HepG2 (cell line): ENCODE results near the gene ETV5. TPM values are rescaled to one million over a fixed set of nuclear protein-coding genes. Genes with fewer than 3 reads are reported as not detected.

Source experiments
- ATAC-seq: fragments of 200-7000 bp; cut with Tn5 transposase; 3 replicates; pipeline ENCODE4 v1.9.1; 2020; ENCODE audit warnings: mild to moderate bottlenecking, moderate library complexity
- BruUV-seq: library from RNA; stranded (reverse); fragments of 400-500 nt; replicated peaks from 2 replicates; lab custom pipeline; 2021; lab: Mats Ljungman, UMichigan
- CTCF ChIA-PET: fragments of 300-600 bp; formaldehyde crosslinking; extraction: SDS; loops from one replicate; lab custom pipeline; 2021; ENCODE audit warnings: low total read pairs, inconsistent platforms, low intra/inter-chr PET ratio; lab: Yijun Ruan, JAX
- POLR2A ChIA-PET: fragments of 350-600 bp; sonication (Branson Sonifier 250); formaldehyde crosslinking; loops from one replicate; lab custom pipeline; 2020; ENCODE audit warnings: antibody characterized with exemption, inconsistent platforms; lab: Yijun Ruan, JAX
- DNase-seq: peaks from one replicate; pipeline ENCODE4 v3.0.0-alpha.2; 2015; ENCODE audit warnings: low spot score
- FAIRE-seq: peaks from 3 replicates; lab custom pipeline; 2011; peaks lifted over from hg19 to GRCh38; lab: Jason Lieb, UNC
- H2AFZ ChIP-seq: one replicate; pipeline ENCODE4 v1.6.1; 2011; ENCODE audit warnings: low read length, inconsistent platforms
- H3K27ac ChIP-seq: fragments of 300-600 bp; 3 replicates; pipeline ENCODE4 v1.8.0; 2011; ENCODE audit warnings: mixed run types, mild to moderate bottlenecking, mixed read lengths, low read length, inconsistent platforms; ENCODE audit not compliant: insufficient read depth; ENCODE audit errors: extremely low read length
- H3K27me3 ChIP-seq, 2 experiments: fragments of 200-600 bp in 1 of 2; 2 replicates in 1 of 2; 3 replicates in 1 of 2; pipeline versions ENCODE4 v1.6.0 to v1.8.0; 2011; ENCODE audit warnings: low read length in 2 of 2, mild to moderate bottlenecking in 2 of 2, moderate library complexity in 2 of 2, inconsistent platforms in 1 of 2; ENCODE audit not compliant: insufficient read depth in 2 of 2, control insufficient read depth in 1 of 2
- H3K36me3 ChIP-seq, 2 experiments: fragments of 200-600 bp in 1 of 2; replicated peaks in 1 of 2; 2 replicates in 1 of 2; 3 replicates in 1 of 2; pipeline versions ENCODE4 v1.5.1 to v1.8.0; 2011; ENCODE audit warnings: low read length in 2 of 2, inconsistent platforms in 1 of 2; ENCODE audit not compliant: insufficient read depth in 2 of 2, control insufficient read depth in 1 of 2
- H3K4me1 ChIP-seq: 2 replicates; pipeline ENCODE4 v1.5.1; 2012; ENCODE audit warnings: low read length, inconsistent platforms; ENCODE audit not compliant: insufficient read depth
- H3K4me2 ChIP-seq: 2 replicates; pipeline ENCODE4 v1.6.0; 2011; ENCODE audit warnings: low read depth, low read length, inconsistent platforms
- H3K4me3 ChIP-seq, 3 experiments: fragments of 200-600 bp in 1 of 3; sonication (generic), shearing (Covaris generic) in 1 of 3; replicated peaks in 1 of 3; 2 replicates each; pipeline ENCODE4 v1.5.1; 2011 to 2016; ENCODE audit warnings: low read length in 3 of 3, inconsistent platforms in 2 of 3, low read depth in 2 of 3, mild to moderate bottlenecking in 2 of 3, control low read depth in 1 of 3, mixed read lengths in 1 of 3; ENCODE audit not compliant: insufficient read depth in 1 of 3
- H3K79me2 ChIP-seq: one replicate; pipeline ENCODE4 v1.6.1; 2011; ENCODE audit warnings: low read length, inconsistent platforms; ENCODE audit not compliant: insufficient read depth
- H3K9ac ChIP-seq: 2 replicates; pipeline ENCODE4 v1.6.0; 2011; ENCODE audit warnings: mild to moderate bottlenecking, low read depth, low read length, inconsistent platforms; ENCODE audit not compliant: insufficient read depth
- H3K9me3 ChIP-seq: 2 replicates; pipeline ENCODE4 v1.5.1; 2012; ENCODE audit warnings: mild to moderate bottlenecking, low read length
- H4K20me1 ChIP-seq: 2 replicates; pipeline ENCODE4 v1.6.0; 2011; ENCODE audit warnings: inconsistent platforms, mild to moderate bottlenecking, low read length, moderate library complexity; ENCODE audit not compliant: insufficient read depth
- ATM ChIP-seq: fragments of 450-650 bp; IDR thresholded peaks from 2 replicates; pipeline ENCODE4 v1.7.1; 2017; ENCODE audit warnings: mild to moderate bottlenecking, borderline replicate concordance
- CAMTA2 ChIP-seq: sonication (generic); formaldehyde crosslinking; IDR thresholded peaks from 2 replicates; pipeline ENCODE4 v1.4.0; 2020; ENCODE audit warnings: mild to moderate bottlenecking, missing genetic modification reagents, borderline replicate concordance
- CHD4 ChIP-seq: fragments of 200-600 bp; sonication (generic); IDR thresholded peaks from 2 replicates; pipeline ENCODE4 v1.7.0; 2017; ENCODE audit warnings: mild to moderate bottlenecking, low read length, borderline replicate concordance
- FLYWCH1 ChIP-seq: sonication (generic); formaldehyde crosslinking; IDR thresholded peaks from 2 replicates; pipeline ENCODE4 v1.8.1; 2023; ENCODE audit warnings: mild to moderate bottlenecking, missing genetic modification reagents
- FOXA3 ChIP-seq: IDR thresholded peaks from 2 replicates; pipeline ENCODE4 v1.6.1; 2016; ENCODE audit warnings: missing genetic modification reagents, missing compliant biosample characterization
- FOXJ3 ChIP-seq: sonication (generic); formaldehyde crosslinking; IDR thresholded peaks from 2 replicates; pipeline ENCODE4 v1.4.0; 2020; ENCODE audit warnings: missing genetic modification reagents, mild to moderate bottlenecking, borderline replicate concordance
- HMG20B ChIP-seq: conservative IDR thresholded peaks from 2 replicates; pipeline ENCODE4 v1.6.1; 2016; ENCODE audit warnings: missing genetic modification reagents, missing compliant biosample characterization
- JUND ChIP-seq: sonication (generic); formaldehyde crosslinking; IDR thresholded peaks from 2 replicates; pipeline ENCODE4 v1.8.0; 2022; ENCODE audit warnings: mild to moderate bottlenecking, missing genetic modification reagents
- MAFK ChIP-seq, 2 experiments: IDR thresholded peaks in 1 of 2; conservative IDR thresholded peaks in 1 of 2; 2 replicates each; pipeline ENCODE4 v1.6.1; 2011; ENCODE audit warnings: improper control_type of control experiment in 2 of 2, low read length in 2 of 2
- SIX4 ChIP-seq: sonication (generic); formaldehyde crosslinking; IDR thresholded peaks from 2 replicates; pipeline ENCODE4 v1.4.0; 2020; ENCODE audit warnings: missing genetic modification reagents
- SP4 ChIP-seq: sonication (generic); formaldehyde crosslinking; IDR thresholded peaks from 2 replicates; pipeline ENCODE4 v1.8.1; 2023; ENCODE audit warnings: mild to moderate bottlenecking, missing genetic modification reagents
- TERF1 ChIP-seq: sonication (generic); formaldehyde crosslinking; IDR thresholded peaks from 2 replicates; pipeline ENCODE4 v1.8.0; 2022; ENCODE audit warnings: mild to moderate bottlenecking, missing genetic modification reagents, moderate library complexity
- U2AF2 ChIP-seq: fragments of 200-400 bp; formaldehyde crosslinking; IDR thresholded peaks from 2 replicates; pipeline ENCODE4 v1.6.1; 2017; ENCODE audit warnings: low read depth, mild to moderate bottlenecking, low read length
- ZFP41 ChIP-seq: sonication (generic); formaldehyde crosslinking; IDR thresholded peaks from 2 replicates; pipeline ENCODE4 v1.4.0; 2020; ENCODE audit warnings: mild to moderate bottlenecking, missing genetic modification reagents, borderline replicate concordance
- ZFP82 ChIP-seq: sonication (generic); formaldehyde crosslinking; IDR thresholded peaks from 2 replicates; pipeline ENCODE4 v1.5.1; 2020; ENCODE audit warnings: mild to moderate bottlenecking, missing genetic modification reagents, borderline replicate concordance
- ZNF251 ChIP-seq: sonication (generic); formaldehyde crosslinking; IDR thresholded peaks from 2 replicates; pipeline ENCODE4 v1.9.0; 2021; ENCODE audit warnings: mild to moderate bottlenecking, missing genetic modification reagents
- ZNF296 ChIP-seq: sonication (generic); formaldehyde crosslinking; conservative IDR thresholded peaks from 2 replicates; pipeline ENCODE4 v1.5.0; 2020; ENCODE audit warnings: mild to moderate bottlenecking, missing genetic modification reagents
- ZNF414 ChIP-seq: sonication (generic); formaldehyde crosslinking; IDR thresholded peaks from 2 replicates; pipeline ENCODE4 v1.5.0; 2020; ENCODE audit warnings: missing genetic modification reagents
- ZNF567 ChIP-seq: sonication (generic); formaldehyde crosslinking; IDR thresholded peaks from 2 replicates; pipeline ENCODE4 v1.8.1; 2023; ENCODE audit warnings: mild to moderate bottlenecking, missing genetic modification reagents, borderline replicate concordance
- ZNF605 ChIP-seq: sonication (generic); formaldehyde crosslinking; IDR thresholded peaks from 2 replicates; pipeline ENCODE4 v1.8.0; 2022; ENCODE audit warnings: mild to moderate bottlenecking, missing genetic modification reagents
- WGBS: methylation state at CpG from one replicate; pipeline ENCODE4 v1.1.6; 2017; ENCODE audit warnings: low lambda C conversion rate; 5-methylcytosine and 5-hydroxymethylcytosine counted together
- in situ Hi-C: cut with HindIII; loops from 2 replicates; pipeline ENCODE4 v1.10.0; 2017; ENCODE audit warnings: low pct_unique_long_range_greater_than_20kb; ENCODE audit not compliant: extremely low pct_ligation_motif_present
- intact Hi-C: fragments of 100-400 bp; cut with micrococcal nuclease; formaldehyde crosslinking; loops from one replicate; pipeline ENCODE4 v1.10.0; 2022; ENCODE audit not compliant: unreplicated experiment
- polyA plus RNA-seq, 8 experiments: library from polyadenylated mRNA; depleted of rRNA in 3 of 8; stranded (reverse) in 7 of 8; unstranded in 1 of 8; fragments of >200 nt; fragmentation: Illumina TruSeq in 4 of 8; extraction: Trizol in 4 of 8; gene quantifications; 2 replicates each; pipeline versions ENCODE4 v1.2.1 to v1.2.3, GENCODE V29; 2011 to 2016; ENCODE audit warnings: low read depth in 4 of 8, missing spikeins in 1 of 8, mixed read lengths in 1 of 8; ENCODE audit not compliant: insufficient read depth in 1 of 8
- total RNA-seq, 5 experiments: library from RNA; depleted of rRNA; stranded (reverse); fragments of >200 nt; fragmentation: Illumina TruSeq; extraction: Trizol; gene quantifications; 2 replicates each; pipeline ENCODE4 v1.2.3, GENCODE V29; 2016; ENCODE audit warnings: low read depth in 1 of 5

Gene ETV5
- total and polyA plus RNA-seq, 2 of the 13 experiments (the other 11 are each of a cell fraction or from before 2014, with no cell fraction given): 52.9 to 57.2 TPM

GRCh38 chr3:186014866-186015265 is 94.0 kb downstream of the ETV5 start:
- H3K4me3 ChIP-seq: no peak overlapping the region
- no peaks in the 10 kb centered on the region for H4K20me1 ChIP-seq

More at GRCh38 chr3:186014866-186015265, 94.0 kb downstream of the ETV5 start:
- DNase-seq (no peak), ATAC-seq (no peak), FAIRE-seq (no peak)
- in situ Hi-C loops: no loop called here
- Histone ChIP-seq H2AFZ (no peak overlapping the region), H3K9me3 (no peaks in the 10 kb centered on the region), H3K27me3 (peaks cover 2 to 3% of the 10 kb centered on the region in 2 experiments; a peak in 2 of 5 replicates), H3K4me2 (no peak overlapping the region), H3K4me1 (peaks cover 13% of the 10 kb centered on the region; the same call in 1 of the 2 replicates), H3K79me2 (no peaks in the 10 kb centered on the region), H3K27ac (no peak overlapping the region)
- 3% methylated on average over 3 of the region's 3 CpGs for WGBS
- ChIA-PET CTCF (no interaction called here), POLR2A (no interaction called here)
- BruUV-seq: no TSS peak
- TF ChIP-seq ZFP41: no peak
- TF ChIP-seq ZNF605 (CRISPR knock-in tag): no peak
- no peak for TF ChIP-seq FLYWCH1 (CRISPR knock-in tag)
- no peak for TF ChIP-seq HMG20B
- TF ChIP-seq ATM: no peak
- no peak for TF ChIP-seq CHD4
- TF ChIP-seq ZFP82 (CRISPR knock-in tag): no peak
- no peak for TF ChIP-seq SIX4
- TF ChIP-seq FOXJ3 (CRISPR knock-in tag): no peak
- no peak for TF ChIP-seq ZNF414 (CRISPR knock-in tag)
- TF ChIP-seq SP4 (CRISPR knock-in tag): no peak
- TF ChIP-seq JUND (CRISPR knock-in tag): no peak
- no peak for TF ChIP-seq FOXA3
- TF ChIP-seq ZNF251: no peak
- no peak for TF ChIP-seq TERF1 (CRISPR knock-in tag)
- TF ChIP-seq CAMTA2: no peak
- TF ChIP-seq MAFK (conservative IDR thresholded peaks at IDR 0.05 in 1 of 2, IDR thresholded peaks at IDR 0.05 in 1 of 2; ENCODE audit: low read length in 2 of 2): no peak
- no peak for TF ChIP-seq ZNF567 (CRISPR knock-in tag)
- no peak for TF ChIP-seq ZNF296
- TF ChIP-seq U2AF2: no peak
- TF ChIP-seq, all 625 proteins: peak for 0
- Histone ChIP-seq H3K9ac (no peak overlapping the region), H3K36me3 (no peaks in the 10 kb centered on the region)
- intact Hi-C loops: no loop called here
